HL-60 (cell line): ENCODE results near the gene CD300C.

ENCODE experiments used
- DNase-seq, 2 experiments: peaks; one replicate each; pipeline ENCODE4 v3.0.0-alpha.2; 2010 to 2020; ENCODE audit warnings: low read depth in 1 of 2, low spot score in 1 of 2
- H3K27ac ChIP-seq: fragments of 250-450 bp; sonication (Bioruptor Pico); replicated peaks from 2 replicates; pipeline ENCODE4 v1.5.1; 2020; ENCODE audit warnings: mild to moderate bottlenecking, moderate library complexity
- H3K27me3 ChIP-seq: fragments of 250-450 bp; sonication (Bioruptor Pico); 2 replicates; pipeline ENCODE4 v1.5.1; 2021; ENCODE audit warnings: mild to moderate bottlenecking, moderate library complexity; ENCODE audit not compliant: insufficient read depth, poor library complexity, severe bottlenecking
- H3K4me3 ChIP-seq: replicated peaks from 2 replicates; pipeline ENCODE4 v1.5.1; 2011; ENCODE audit warnings: mild to moderate bottlenecking, control low read depth, low read length; ENCODE audit not compliant: insufficient read depth
- CTCF ChIP-seq: IDR thresholded peaks from one replicate; pipeline ENCODE4 v1.5.1; 2011; ENCODE audit warnings: low read length, control low read depth, inconsistent platforms; ENCODE audit not compliant: insufficient read depth
- GABPA ChIP-seq: IDR thresholded peaks from 2 replicates; pipeline ENCODE4 v1.6.1; 2012; ENCODE audit warnings: low read depth
- POLR2AphosphoS5 ChIP-seq: IDR thresholded peaks from 2 replicates; pipeline ENCODE4 v1.6.1; 2012; ENCODE audit warnings: low read depth
- REST ChIP-seq: IDR thresholded peaks from 2 replicates; pipeline ENCODE4 v1.6.1; 2012; ENCODE audit warnings: low read depth; ENCODE audit not compliant: insufficient replicate concordance
- SPI1 ChIP-seq: IDR thresholded peaks from 2 replicates; pipeline ENCODE4 v1.6.1; 2012; ENCODE audit warnings: low read depth, mild to moderate bottlenecking, borderline replicate concordance

Gene CD300C

DNA sequence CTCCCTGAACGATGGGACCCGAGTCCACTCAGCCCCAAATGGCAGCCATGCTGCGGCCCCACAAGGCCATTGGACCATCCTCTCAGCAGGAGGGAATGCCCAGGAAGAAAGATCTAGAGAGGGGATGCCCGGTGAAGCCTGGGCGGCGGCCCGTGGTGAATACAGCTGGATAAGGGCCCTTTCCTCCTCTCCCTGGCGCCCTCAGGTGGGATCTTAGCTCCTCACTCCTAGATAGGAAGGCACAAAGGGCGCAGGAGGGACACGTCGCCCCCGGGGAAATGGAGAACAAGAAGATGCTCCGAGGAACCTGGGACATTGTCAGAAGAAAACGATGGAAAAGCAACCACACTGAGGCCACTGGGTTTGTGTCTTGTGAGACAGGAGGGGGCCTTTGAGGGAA is 2.5 kb downstream of the CD300C start:
- Histone ChIP-seq H3K27ac (no peak overlapping the region), H3K27me3 (no peaks in the 10 kb centered on the region), H3K4me3 (no peak overlapping the region)
- TF ChIP-seq GABPA (no peak), CTCF (no peak), POLR2AphosphoS5 (no peak), REST (no peak), SPI1 (no peak)
- DNase-seq: no peak

DNA sequence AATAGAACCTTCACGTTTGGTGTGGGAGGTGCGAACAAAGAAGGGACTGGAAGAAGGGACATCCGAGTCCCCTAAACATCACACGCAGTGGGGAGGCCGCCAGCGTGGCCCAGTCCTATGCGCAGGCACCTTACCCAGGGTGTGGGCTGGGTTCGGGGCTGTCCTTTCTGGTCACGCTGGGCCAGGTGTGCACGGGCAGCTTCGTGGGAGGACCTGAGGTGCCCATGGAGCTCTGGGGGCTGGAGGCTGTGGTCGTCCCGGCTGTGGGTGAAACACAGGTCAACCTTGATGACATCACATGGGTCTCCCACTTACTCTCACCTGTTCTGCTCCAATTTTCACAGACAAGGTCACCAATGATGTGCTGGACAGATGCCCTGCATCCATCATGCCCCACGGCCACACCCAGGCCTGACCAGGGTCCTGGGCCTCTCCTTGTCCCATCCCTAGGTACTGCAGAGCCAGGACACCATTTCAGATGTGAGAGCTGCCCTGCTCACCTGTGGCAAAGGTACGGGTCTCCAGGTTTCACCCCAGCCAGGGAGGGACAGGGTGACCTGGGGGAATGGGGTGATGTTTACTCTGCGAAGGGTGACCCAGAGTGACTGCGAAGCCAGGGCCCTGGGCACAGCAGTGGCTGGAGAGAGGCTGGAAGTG is 3.1 kb downstream of the CD300C start:
- Histone ChIP-seq H3K27ac (no peak overlapping the region), H3K27me3 (no peaks in the 10 kb centered on the region)
- no peak for TF ChIP-seq REST
- TF ChIP-seq GABPA: no peak
- TF ChIP-seq CTCF: no peak
- no peak for TF ChIP-seq POLR2AphosphoS5
- no peak for TF ChIP-seq SPI1

DNA sequence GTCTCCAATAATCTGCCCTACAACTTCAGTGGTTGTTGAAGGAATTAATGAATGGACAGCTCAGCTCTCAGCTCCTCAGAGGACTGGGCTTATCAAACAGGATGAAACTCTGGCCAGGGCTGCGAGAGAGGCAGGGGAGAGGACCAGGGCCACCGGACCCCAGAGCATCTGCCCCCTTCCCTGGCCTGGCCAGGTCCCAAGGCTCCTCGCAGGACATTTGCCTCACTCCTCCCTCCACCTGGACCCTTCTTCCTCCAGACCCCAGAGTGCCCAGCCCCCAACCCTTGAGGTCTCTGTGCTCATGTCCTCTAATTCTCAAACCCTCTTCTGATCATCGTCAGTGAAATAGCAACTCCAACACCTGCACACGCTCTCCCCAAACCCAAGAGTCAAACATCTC is 3.7 kb downstream of the CD300C start:
- Histone ChIP-seq H3K27ac (no peak overlapping the region), H3K27me3 (no peaks in the 10 kb centered on the region), H3K4me3 (no peak overlapping the region)
- no peak for TF ChIP-seq GABPA
- TF ChIP-seq SPI1: no peak
- TF ChIP-seq REST: no peak
- TF ChIP-seq POLR2AphosphoS5: no peak
- TF ChIP-seq CTCF: no peak
- no peak for DNase-seq

More for the DNA sequence above, 3.1 kb downstream of the CD300C start:
- H3K4me3 ChIP-seq: no peak overlapping the region
- no peak for DNase-seq
